HEK293 (cell line): Measurements from ENCODE around the gene CSAD.

Experiments used
- FEZF1 ChIP-seq: fragments of 450-650 bp; formaldehyde crosslinking; IDR thresholded peaks from 2 replicates; pipeline ENCODE4 v1.5.1; 2016; ENCODE audit warnings: missing biosample characterization, missing genetic modification characterization
- GLIS1 ChIP-seq: fragments of 450-650 bp; formaldehyde crosslinking; IDR thresholded peaks from 2 replicates; pipeline ENCODE4 v1.5.1; 2016; ENCODE audit warnings: missing biosample characterization, missing genetic modification characterization
- MZF1 ChIP-seq: fragments of 450-650 bp; formaldehyde crosslinking; IDR thresholded peaks from 2 replicates; pipeline ENCODE4 v1.5.1; 2017; ENCODE audit warnings: missing biosample characterization, missing genetic modification characterization, borderline replicate concordance
- ZBTB21 ChIP-seq: fragments of 450-650 bp; formaldehyde crosslinking; IDR thresholded peaks from 2 replicates; pipeline ENCODE4 v1.5.1; 2017; ENCODE audit warnings: missing biosample characterization, missing genetic modification characterization
- ZBTB48 ChIP-seq: fragments of 450-650 bp; formaldehyde crosslinking; IDR thresholded peaks from 2 replicates; pipeline ENCODE4 v1.5.1; 2016; ENCODE audit warnings: missing biosample characterization, missing genetic modification characterization
- ZBTB7A ChIP-seq: fragments of 450-650 bp; formaldehyde crosslinking; IDR thresholded peaks from 2 replicates; pipeline ENCODE4 v1.5.1; 2016; ENCODE audit warnings: low read depth, missing biosample characterization, missing genetic modification characterization
- ZFHX2 ChIP-seq: fragments of 450-650 bp; formaldehyde crosslinking; conservative IDR thresholded peaks from 2 replicates; pipeline ENCODE4 v1.5.1; 2016; ENCODE audit warnings: missing biosample characterization, missing genetic modification characterization
- ZFP37 ChIP-seq: fragments of 450-650 bp; formaldehyde crosslinking; IDR thresholded peaks from 2 replicates; pipeline ENCODE4 v1.5.1; 2016; ENCODE audit warnings: missing biosample characterization, missing genetic modification characterization
- ZIC2 ChIP-seq: fragments of 450-650 bp; formaldehyde crosslinking; IDR thresholded peaks from 2 replicates; pipeline ENCODE4 v1.5.1; 2016; ENCODE audit warnings: missing biosample characterization, missing genetic modification characterization
- ZNF19 ChIP-seq: fragments of 450-650 bp; formaldehyde crosslinking; IDR thresholded peaks from 2 replicates; pipeline ENCODE4; 2016; ENCODE audit warnings: missing biosample characterization, missing genetic modification characterization, low read depth
- ZNF24 ChIP-seq: fragments of 450-650 bp; formaldehyde crosslinking; IDR thresholded peaks from 2 replicates; pipeline ENCODE4 v1.5.1; 2016; ENCODE audit warnings: missing biosample characterization, missing genetic modification characterization
- ZNF394 ChIP-seq: fragments of 450-650 bp; formaldehyde crosslinking; IDR thresholded peaks from 2 replicates; pipeline ENCODE4 v1.5.1; 2016; ENCODE audit warnings: missing biosample characterization, missing genetic modification characterization, mild to moderate bottlenecking, moderate library complexity, borderline replicate concordance
- ZNF544 ChIP-seq: fragments of 450-650 bp; formaldehyde crosslinking; IDR thresholded peaks from 2 replicates; pipeline ENCODE4 v1.5.0; 2017; ENCODE audit warnings: missing biosample characterization, missing genetic modification characterization
- ZNF585B ChIP-seq: fragments of 450-650 bp; formaldehyde crosslinking; IDR thresholded peaks from 2 replicates; pipeline ENCODE4 v1.5.1; 2016; ENCODE audit warnings: missing biosample characterization, missing genetic modification characterization
- ZNF610 ChIP-seq: fragments of 450-650 bp; formaldehyde crosslinking; IDR thresholded peaks from 2 replicates; pipeline ENCODE4 v1.5.1; 2016; ENCODE audit warnings: missing biosample characterization, missing genetic modification characterization, borderline replicate concordance
- ZNF660 ChIP-seq: fragments of 450-650 bp; IDR thresholded peaks from 2 replicates; pipeline ENCODE4 v1.5.1; 2018; ENCODE audit warnings: missing biosample characterization, mild to moderate bottlenecking, missing genetic modification characterization
- ZNF776 ChIP-seq: fragments of 450-650 bp; formaldehyde crosslinking; IDR thresholded peaks from 2 replicates; pipeline ENCODE4 v1.5.0; 2017; ENCODE audit warnings: missing biosample characterization, missing genetic modification characterization, borderline replicate concordance
- ZNF837 ChIP-seq: fragments of 450-650 bp; formaldehyde crosslinking; IDR thresholded peaks from 2 replicates; pipeline ENCODE4 v1.5.1; 2016; ENCODE audit warnings: missing biosample characterization, missing genetic modification characterization
- ZNF843 ChIP-seq: fragments of 450-650 bp; formaldehyde crosslinking; IDR thresholded peaks from 2 replicates; pipeline ENCODE4 v1.5.1; 2016; ENCODE audit warnings: missing biosample characterization, missing genetic modification characterization
- ZXDB ChIP-seq: fragments of 450-650 bp; formaldehyde crosslinking; IDR thresholded peaks from 2 replicates; pipeline ENCODE4 v1.5.1; 2016; ENCODE audit warnings: missing biosample characterization, missing genetic modification characterization
- TF ChIP-seq, protein P1 (sequence below): fragments of 450-650 bp; formaldehyde crosslinking; IDR thresholded peaks from 2 replicates; pipeline ENCODE4 v1.5.1; 2016; ENCODE audit warnings: missing biosample characterization, missing genetic modification characterization
- TF ChIP-seq, protein P2 (sequence below): fragments of 450-650 bp; formaldehyde crosslinking; IDR thresholded peaks from 2 replicates; pipeline ENCODE4 v1.5.1; 2016; ENCODE audit warnings: missing biosample characterization, missing genetic modification characterization
- TF ChIP-seq, protein P3 (sequence below): fragments of 450-650 bp; formaldehyde crosslinking; IDR thresholded peaks from 2 replicates; pipeline ENCODE4 v1.5.1; 2016; ENCODE audit warnings: missing biosample characterization, missing genetic modification characterization
- TF ChIP-seq, protein P4 (sequence below): fragments of 450-650 bp; formaldehyde crosslinking; IDR thresholded peaks from 2 replicates; pipeline ENCODE4 v1.5.1; 2016; ENCODE audit warnings: missing biosample characterization, missing genetic modification characterization
- TF ChIP-seq, protein P5 (sequence below): fragments of 450-650 bp; formaldehyde crosslinking; IDR thresholded peaks from 2 replicates; pipeline ENCODE4; 2016; ENCODE audit warnings: missing biosample characterization, missing genetic modification characterization
- TF ChIP-seq, protein P6 (sequence below): fragments of 450-650 bp; formaldehyde crosslinking; IDR thresholded peaks from 2 replicates; pipeline ENCODE4 v1.5.1; 2016; ENCODE audit warnings: missing biosample characterization, missing genetic modification characterization

CSAD gene

DNA sequence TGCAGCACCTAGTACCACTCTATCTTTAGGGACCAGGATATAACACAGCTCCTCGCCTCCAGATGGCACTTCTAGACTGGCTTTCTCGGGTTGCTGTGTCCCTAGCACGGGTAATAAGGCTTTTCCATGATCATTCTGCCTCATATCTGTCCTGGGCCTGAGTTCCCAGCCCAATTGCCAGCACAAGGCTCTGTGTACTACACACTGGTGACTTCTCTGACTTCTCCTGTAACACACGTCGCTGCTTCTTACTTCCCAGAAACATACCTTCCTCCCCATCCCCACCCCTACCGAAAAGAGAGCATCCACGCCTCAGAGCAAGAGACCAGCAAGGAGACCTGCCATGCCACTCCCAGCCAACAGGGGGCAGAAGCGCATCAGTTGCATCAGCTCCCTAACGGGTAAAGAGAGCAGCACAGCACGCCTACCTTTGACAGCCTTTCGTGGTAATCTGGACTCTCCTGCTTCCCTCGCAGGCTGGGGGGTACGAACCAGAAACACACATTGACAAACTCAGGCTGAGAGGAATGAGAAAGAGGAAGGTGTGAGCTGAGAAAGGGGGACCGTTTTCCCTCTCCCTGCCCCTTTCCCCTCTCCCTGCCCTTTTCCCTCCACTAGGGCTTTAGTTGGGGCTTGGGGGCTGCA, 21.4 kb downstream of the CSAD start (continued):
- TF ChIP-seq ZNF610 (tag by site-specific recombination) (no peak), ZNF394 (tag by site-specific recombination) (peak; percentile 76; the same call in 1 of the 2 replicates), ZBTB7A (tag by site-specific recombination) (no peak), ZNF24 (tag by site-specific recombination) (peak; percentile 62), FEZF1 (tag by site-specific recombination) (peak; percentile 91), ZFHX2 (peak; percentile 75), ZFP37 (tag by site-specific recombination) (no peak; the same call in 1 of the 2 replicates), ZBTB21 (tag by site-specific recombination) (no peak), MZF1 (0 out of 2 replicates have a peak, but pooled peaks have one; percentile 54), ZNF544 (tag by site-specific recombination) (no peak), ZIC2 (tag by site-specific recombination) (peak; percentile 68), ZNF776 (tag by site-specific recombination) (no peak), ZBTB48 (tag by site-specific recombination) (peak; percentile 97), ZNF19 (tag by site-specific recombination) (no peak), ZXDB (peak; percentile 47), ZNF843 (peak; percentile 18; the same call in 1 of the 2 replicates), GLIS1 (tag by site-specific recombination) (peak; percentile 73), ZNF837 (tag by site-specific recombination) (no peak), ZNF660 (tag by site-specific recombination) (peak; percentile 76), ZNF585B (tag by site-specific recombination) (no peak)
- TF ChIP-seq, protein P1, sequence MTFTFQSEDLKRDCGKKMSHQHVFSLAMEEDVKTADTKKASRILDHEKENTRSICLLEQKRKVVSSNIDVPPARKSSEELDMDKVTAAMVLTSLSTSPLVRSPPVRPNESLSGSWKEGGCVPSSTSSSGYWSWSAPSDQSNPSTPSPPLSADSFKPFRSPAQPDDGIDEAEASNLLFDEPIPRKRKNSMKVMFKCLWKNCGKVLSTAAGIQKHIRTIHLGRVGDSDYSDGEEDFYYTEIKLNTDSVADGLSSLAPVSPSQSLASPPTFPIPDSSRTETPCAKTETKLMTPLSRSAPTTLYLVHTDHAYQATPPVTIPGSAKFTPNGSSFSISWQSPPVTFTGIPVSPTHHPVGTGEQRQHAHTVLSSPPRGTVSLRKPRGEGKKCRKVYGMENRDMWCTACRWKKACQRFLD (tag by site-specific recombination), result no peak
- TF ChIP-seq, protein P2, sequence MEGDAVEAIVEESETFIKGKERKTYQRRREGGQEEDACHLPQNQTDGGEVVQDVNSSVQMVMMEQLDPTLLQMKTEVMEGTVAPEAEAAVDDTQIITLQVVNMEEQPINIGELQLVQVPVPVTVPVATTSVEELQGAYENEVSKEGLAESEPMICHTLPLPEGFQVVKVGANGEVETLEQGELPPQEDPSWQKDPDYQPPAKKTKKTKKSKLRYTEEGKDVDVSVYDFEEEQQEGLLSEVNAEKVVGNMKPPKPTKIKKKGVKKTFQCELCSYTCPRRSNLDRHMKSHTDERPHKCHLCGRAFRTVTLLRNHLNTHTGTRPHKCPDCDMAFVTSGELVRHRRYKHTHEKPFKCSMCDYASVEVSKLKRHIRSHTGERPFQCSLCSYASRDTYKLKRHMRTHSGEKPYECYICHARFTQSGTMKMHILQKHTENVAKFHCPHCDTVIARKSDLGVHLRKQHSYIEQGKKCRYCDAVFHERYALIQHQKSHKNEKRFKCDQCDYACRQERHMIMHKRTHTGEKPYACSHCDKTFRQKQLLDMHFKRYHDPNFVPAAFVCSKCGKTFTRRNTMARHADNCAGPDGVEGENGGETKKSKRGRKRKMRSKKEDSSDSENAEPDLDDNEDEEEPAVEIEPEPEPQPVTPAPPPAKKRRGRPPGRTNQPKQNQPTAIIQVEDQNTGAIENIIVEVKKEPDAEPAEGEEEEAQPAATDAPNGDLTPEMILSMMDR, result peak; percentile 99
- TF ChIP-seq, protein P3, sequence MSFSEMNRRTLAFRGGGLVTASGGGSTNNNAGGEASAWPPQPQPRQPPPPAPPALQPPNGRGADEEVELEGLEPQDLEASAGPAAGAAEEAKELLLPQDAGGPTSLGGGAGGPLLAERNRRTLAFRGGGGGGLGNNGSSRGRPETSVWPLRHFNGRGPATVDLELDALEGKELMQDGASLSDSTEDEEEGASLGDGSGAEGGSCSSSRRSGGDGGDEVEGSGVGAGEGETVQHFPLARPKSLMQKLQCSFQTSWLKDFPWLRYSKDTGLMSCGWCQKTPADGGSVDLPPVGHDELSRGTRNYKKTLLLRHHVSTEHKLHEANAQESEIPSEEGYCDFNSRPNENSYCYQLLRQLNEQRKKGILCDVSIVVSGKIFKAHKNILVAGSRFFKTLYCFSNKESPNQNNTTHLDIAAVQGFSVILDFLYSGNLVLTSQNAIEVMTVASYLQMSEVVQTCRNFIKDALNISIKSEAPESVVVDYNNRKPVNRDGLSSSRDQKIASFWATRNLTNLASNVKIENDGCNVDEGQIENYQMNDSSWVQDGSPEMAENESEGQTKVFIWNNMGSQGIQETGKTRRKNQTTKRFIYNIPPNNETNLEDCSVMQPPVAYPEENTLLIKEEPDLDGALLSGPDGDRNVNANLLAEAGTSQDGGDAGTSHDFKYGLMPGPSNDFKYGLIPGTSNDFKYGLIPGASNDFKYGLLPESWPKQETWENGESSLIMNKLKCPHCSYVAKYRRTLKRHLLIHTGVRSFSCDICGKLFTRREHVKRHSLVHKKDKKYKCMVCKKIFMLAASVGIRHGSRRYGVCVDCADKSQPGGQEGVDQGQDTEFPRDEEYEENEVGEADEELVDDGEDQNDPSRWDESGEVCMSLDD, result peak; percentile 44; the same call in 1 of the 2 replicates
- TF ChIP-seq, protein P4, sequence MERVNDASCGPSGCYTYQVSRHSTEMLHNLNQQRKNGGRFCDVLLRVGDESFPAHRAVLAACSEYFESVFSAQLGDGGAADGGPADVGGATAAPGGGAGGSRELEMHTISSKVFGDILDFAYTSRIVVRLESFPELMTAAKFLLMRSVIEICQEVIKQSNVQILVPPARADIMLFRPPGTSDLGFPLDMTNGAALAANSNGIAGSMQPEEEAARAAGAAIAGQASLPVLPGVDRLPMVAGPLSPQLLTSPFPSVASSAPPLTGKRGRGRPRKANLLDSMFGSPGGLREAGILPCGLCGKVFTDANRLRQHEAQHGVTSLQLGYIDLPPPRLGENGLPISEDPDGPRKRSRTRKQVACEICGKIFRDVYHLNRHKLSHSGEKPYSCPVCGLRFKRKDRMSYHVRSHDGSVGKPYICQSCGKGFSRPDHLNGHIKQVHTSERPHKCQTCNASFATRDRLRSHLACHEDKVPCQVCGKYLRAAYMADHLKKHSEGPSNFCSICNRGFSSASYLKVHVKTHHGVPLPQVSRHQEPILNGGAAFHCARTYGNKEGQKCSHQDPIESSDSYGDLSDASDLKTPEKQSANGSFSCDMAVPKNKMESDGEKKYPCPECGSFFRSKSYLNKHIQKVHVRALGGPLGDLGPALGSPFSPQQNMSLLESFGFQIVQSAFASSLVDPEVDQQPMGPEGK, result no peak; the same call in 1 of the 2 replicates
- TF ChIP-seq, protein P5, sequence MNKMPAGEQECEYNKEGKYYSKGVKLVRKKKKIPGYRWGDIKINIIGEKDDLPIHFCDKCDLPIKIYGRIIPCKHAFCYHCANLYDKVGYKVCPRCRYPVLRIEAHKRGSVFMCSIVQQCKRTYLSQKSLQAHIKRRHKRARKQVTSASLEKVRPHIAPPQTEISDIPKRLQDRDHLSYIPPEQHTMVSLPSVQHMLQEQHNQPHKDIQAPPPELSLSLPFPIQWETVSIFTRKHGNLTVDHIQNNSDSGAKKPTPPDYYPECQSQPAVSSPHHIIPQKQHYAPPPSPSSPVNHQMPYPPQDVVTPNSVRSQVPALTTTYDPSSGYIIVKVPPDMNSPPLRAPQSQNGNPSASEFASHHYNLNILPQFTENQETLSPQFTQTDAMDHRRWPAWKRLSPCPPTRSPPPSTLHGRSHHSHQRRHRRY, result no peak
- TF ChIP-seq, protein P6, sequence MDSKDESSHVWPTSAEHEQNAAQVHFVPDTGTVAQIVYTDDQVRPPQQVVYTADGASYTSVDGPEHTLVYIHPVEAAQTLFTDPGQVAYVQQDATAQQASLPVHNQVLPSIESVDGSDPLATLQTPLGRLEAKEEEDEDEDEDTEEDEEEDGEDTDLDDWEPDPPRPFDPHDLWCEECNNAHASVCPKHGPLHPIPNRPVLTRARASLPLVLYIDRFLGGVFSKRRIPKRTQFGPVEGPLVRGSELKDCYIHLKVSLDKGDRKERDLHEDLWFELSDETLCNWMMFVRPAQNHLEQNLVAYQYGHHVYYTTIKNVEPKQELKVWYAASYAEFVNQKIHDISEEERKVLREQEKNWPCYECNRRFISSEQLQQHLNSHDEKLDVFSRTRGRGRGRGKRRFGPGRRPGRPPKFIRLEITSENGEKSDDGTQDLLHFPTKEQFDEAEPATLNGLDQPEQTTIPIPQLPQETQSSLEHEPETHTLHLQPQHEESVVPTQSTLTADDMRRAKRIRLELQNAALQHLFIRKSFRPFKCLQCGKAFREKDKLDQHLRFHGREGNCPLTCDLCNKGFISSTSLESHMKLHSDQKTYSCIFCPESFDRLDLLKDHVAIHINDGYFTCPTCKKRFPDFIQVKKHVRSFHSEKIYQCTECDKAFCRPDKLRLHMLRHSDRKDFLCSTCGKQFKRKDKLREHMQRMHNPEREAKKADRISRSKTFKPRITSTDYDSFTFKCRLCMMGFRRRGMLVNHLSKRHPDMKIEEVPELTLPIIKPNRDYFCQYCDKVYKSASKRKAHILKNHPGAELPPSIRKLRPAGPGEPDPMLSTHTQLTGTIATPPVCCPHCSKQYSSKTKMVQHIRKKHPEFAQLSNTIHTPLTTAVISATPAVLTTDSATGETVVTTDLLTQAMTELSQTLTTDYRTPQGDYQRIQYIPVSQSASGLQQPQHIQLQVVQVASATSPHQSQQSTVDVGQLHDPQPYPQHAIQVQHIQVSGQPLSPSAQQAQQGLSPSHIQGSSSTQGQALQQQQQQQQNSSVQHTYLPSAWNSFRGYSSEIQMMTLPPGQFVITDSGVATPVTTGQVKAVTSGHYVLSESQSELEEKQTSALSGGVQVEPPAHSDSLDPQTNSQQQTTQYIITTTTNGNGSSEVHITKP (tag by site-specific recombination), result peak; percentile 85
- TF ChIP-seq, all 188 proteins: peak for 28
